Endothelial cell of umbilical vein (primary cell): Measurements from ENCODE around the gene ADGRD1. TPM values are rescaled to one million over a fixed set of nuclear protein-coding genes. Genes with fewer than 3 reads are reported as not detected.

Source experiments
- BruUV-seq: library from RNA; stranded (reverse); fragments of 400-500 nt; replicated peaks from 2 replicates; lab custom pipeline; 2021; lab: Mats Ljungman, UMichigan
- CTCF ChIA-PET: fragments of 300-600, 350-600 bp; sonication (Branson Sonifier 250); formaldehyde crosslinking; loops from one replicate; lab custom pipeline; 2021; ENCODE audit warnings: antibody characterized with exemption, inconsistent platforms; lab: Charles Lee
- POLR2A ChIA-PET: fragments of 300-600, 350-600 bp; sonication (Branson Sonifier 250); formaldehyde crosslinking; loops from one replicate; lab custom pipeline; 2021; ENCODE audit warnings: antibody characterized with exemption, inconsistent platforms; lab: Charles Lee
- DNase-seq: peaks from one replicate; pipeline ENCODE4 v3.0.0-alpha.2; 2011; ENCODE audit warnings: low read depth, low spot score
- FAIRE-seq: peaks from 2 replicates; lab custom pipeline; 2011; peaks lifted over from hg19 to GRCh38; lab: Jason Lieb, UNC
- H2AFZ ChIP-seq: 2 replicates; pipeline ENCODE4 v1.6.0; 2012; ENCODE audit warnings: low read depth, low read length, control low read depth, inconsistent platforms
- H3K27ac ChIP-seq: 2 replicates; pipeline ENCODE4 v1.5.1; 2011; ENCODE audit warnings: low read depth, mild to moderate bottlenecking, control low read depth, low read length, moderate library complexity; ENCODE audit not compliant: insufficient read depth
- H3K27me3 ChIP-seq, 2 experiments: 2 replicates each; pipeline versions ENCODE4 v1.6.0 to v1.6.1; 2011; ENCODE audit warnings: low read length in 2 of 2, mixed read lengths in 1 of 2; ENCODE audit not compliant: control insufficient read depth in 2 of 2, insufficient read depth in 2 of 2
- H3K36me3 ChIP-seq, 2 experiments: 2 replicates in 1 of 2; 3 replicates in 1 of 2; pipeline ENCODE4 v1.5.1; 2011; ENCODE audit warnings: low read length in 2 of 2, mild to moderate bottlenecking in 1 of 2, moderate library complexity in 1 of 2; ENCODE audit not compliant: control insufficient read depth in 2 of 2, insufficient read depth in 2 of 2; ENCODE audit errors: extremely low read depth in 1 of 2
- H3K4me1 ChIP-seq: 3 replicates; pipeline ENCODE4 v1.5.1; 2011; ENCODE audit warnings: mild to moderate bottlenecking, low read length; ENCODE audit not compliant: control insufficient read depth, insufficient read depth; ENCODE audit errors: extremely low read depth
- H3K4me2 ChIP-seq: 2 replicates; pipeline ENCODE4 v1.6.1; 2011; ENCODE audit warnings: low read length, control low read depth, mixed read lengths; ENCODE audit not compliant: insufficient read depth
- H3K4me3 ChIP-seq, 3 experiments: fragments of 200-600 bp in 1 of 3; sonication (generic), shearing (Covaris generic) in 1 of 3; replicated peaks in 1 of 3; 2 replicates each; pipeline ENCODE4 v1.5.1; 2011 to 2016; ENCODE audit warnings: control low read depth in 3 of 3, low read length in 3 of 3, mild to moderate bottlenecking in 2 of 3, inconsistent platforms in 1 of 3, low read depth in 1 of 3, moderate library complexity in 1 of 3; ENCODE audit not compliant: insufficient read depth in 1 of 3
- H3K79me2 ChIP-seq: 2 replicates; pipeline ENCODE4 v1.6.0; 2012; ENCODE audit warnings: low read length, inconsistent platforms; ENCODE audit not compliant: control insufficient read depth, insufficient read depth
- H3K9ac ChIP-seq: replicated peaks from 2 replicates; pipeline ENCODE3; 2011; ENCODE audit warnings: low read length, control low read depth; ENCODE audit not compliant: insufficient read depth; ENCODE audit errors: extremely low read depth
- H3K9me1 ChIP-seq: replicated peaks from 3 replicates; pipeline ENCODE4 v1.6.0; 2011; ENCODE audit warnings: mild to moderate bottlenecking, low read length; ENCODE audit not compliant: control insufficient read depth, insufficient read depth; ENCODE audit errors: extremely low read depth
- H3K9me3 ChIP-seq: replicated peaks from 2 replicates; pipeline ENCODE4 v1.5.1; 2012; ENCODE audit warnings: low read length, inconsistent platforms; ENCODE audit not compliant: control insufficient read depth, insufficient read depth
- H4K20me1 ChIP-seq: replicated peaks from 2 replicates; pipeline ENCODE3; 2011; ENCODE audit warnings: mild to moderate bottlenecking, low read length; ENCODE audit not compliant: control insufficient read depth, insufficient read depth; ENCODE audit errors: extremely low read depth
- EZH2 ChIP-seq: IDR thresholded peaks from 2 replicates; pipeline ENCODE4 v1.6.1; 2012; ENCODE audit warnings: borderline replicate concordance, low read depth, mild to moderate bottlenecking, moderate library complexity, low read length, inconsistent platforms; ENCODE audit not compliant: severe bottlenecking
- FOS ChIP-seq: IDR thresholded peaks from 2 replicates; pipeline ENCODE4 v1.6.1; 2011; ENCODE audit warnings: mild to moderate bottlenecking, low read length, moderate library complexity, borderline replicate concordance; ENCODE audit not compliant: insufficient read depth
- GATA2 ChIP-seq: IDR thresholded peaks from 2 replicates; pipeline ENCODE4 v1.7.0; 2011; ENCODE audit warnings: low read depth, mild to moderate bottlenecking, moderate library complexity, mixed read lengths, low read length; ENCODE audit not compliant: insufficient read length, insufficient read depth
- JUN ChIP-seq: IDR thresholded peaks from 2 replicates; pipeline ENCODE4 v1.6.1; 2011; ENCODE audit warnings: borderline replicate concordance, low read depth; ENCODE audit not compliant: insufficient read length, insufficient read depth
- MYC ChIP-seq: IDR thresholded peaks from one replicate; pipeline ENCODE4 v1.6.1; 2011; ENCODE audit warnings: mild to moderate bottlenecking, low read depth, low read length
- POLR2A ChIP-seq: IDR thresholded peaks from 2 replicates; pipeline ENCODE4 v1.6.1; 2012; ENCODE audit warnings: low read depth, mild to moderate bottlenecking, control low read depth, low read length
- POLR2AphosphoS5 ChIP-seq: IDR thresholded peaks from 2 replicates; pipeline ENCODE4 v1.6.1; 2012; ENCODE audit warnings: low read depth, mild to moderate bottlenecking, control low read depth, low read length, moderate library complexity; ENCODE audit not compliant: insufficient read depth
- dilution Hi-C: fragments of 300-500 bp; cut with MboI; formaldehyde crosslinking; loops from one replicate; pipeline ENCODE4 v1.15.0; 2019; ENCODE audit warnings: low sequenced_read_pairs; ENCODE audit not compliant: extremely low pct_ligation_motif_present
- intact Hi-C: fragments of 100-400 bp; cut with micrococcal nuclease; formaldehyde crosslinking; loops from one replicate; pipeline ENCODE4 v1.10.0; 2022
- polyA plus RNA-seq, 4 experiments: library from polyadenylated mRNA; depleted of rRNA in 3 of 4; stranded (reverse) in 3 of 4; unstranded in 1 of 4; fragments of >200 nt; gene quantifications; 2 replicates each; pipeline versions ENCODE4 v1.2.1 to v1.2.3, GENCODE V29; 2011 to 2012; ENCODE audit warnings: missing spikeins in 1 of 4
- total RNA-seq: library from RNA; stranded (reverse); gene quantifications from 2 replicates; pipeline ENCODE4 v1.2.3, GENCODE V29; 2021
- TF ChIP-seq, protein P1 (sequence below): IDR thresholded peaks from 2 replicates; pipeline ENCODE4 v1.6.1; 2011; ENCODE audit not compliant: insufficient read depth, insufficient read length
- TF ChIP-seq, protein P2 (sequence below), 2 donors: IDR thresholded peaks; 1 replicate in 1 of 2; 2 replicates in 1 of 2; pipeline ENCODE4 v1.5.1; 2011; ENCODE audit warnings: low read length in 2 of 2, mild to moderate bottlenecking in 2 of 2, moderate library complexity in 2 of 2, control low read depth in 1 of 2, inconsistent platforms in 1 of 2, low read depth in 1 of 2; ENCODE audit not compliant: insufficient read depth in 1 of 2; ENCODE audit errors: extremely low read depth in 1 of 2

The ADGRD1 gene
- total and polyA plus RNA-seq, 2 donors (not counting 3 experiments of a cell fraction or from before 2014, with no cell fraction given) = 0.07 TPM; not detected in 1

DNA sequence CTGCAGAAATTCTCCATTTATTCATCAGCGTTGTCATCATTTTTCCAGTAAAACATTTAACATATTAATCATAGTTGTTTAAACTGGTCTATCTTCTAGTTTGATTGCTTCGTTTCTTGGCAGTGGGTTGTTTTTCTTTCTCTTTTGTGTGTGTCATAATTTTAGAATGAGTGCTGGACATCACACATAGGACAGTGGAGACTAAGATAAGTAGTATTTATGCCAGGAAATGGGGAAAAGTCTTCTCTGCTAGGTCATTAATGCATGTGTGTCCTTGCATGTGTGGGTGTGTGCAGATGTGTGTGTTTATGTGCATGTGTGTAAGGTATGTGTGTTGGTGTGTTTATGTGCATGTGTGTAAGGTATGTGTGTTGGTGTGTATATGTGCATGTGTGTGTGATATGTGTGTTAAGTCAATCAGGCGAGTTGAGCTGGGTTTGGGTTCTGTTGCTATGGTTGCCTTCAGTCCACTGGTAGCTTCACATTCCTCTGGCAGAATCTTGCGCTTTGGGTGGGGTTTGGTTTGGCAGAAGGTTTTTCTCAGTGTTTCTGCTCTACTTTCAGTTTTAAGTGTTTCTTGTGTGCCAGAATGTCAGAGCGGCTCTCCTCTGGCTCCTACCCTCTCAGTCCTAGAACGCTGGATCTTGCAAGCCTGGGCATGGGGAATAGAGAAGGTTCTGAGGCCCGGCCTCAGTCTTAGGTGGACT, 7.8 kb upstream of the ADGRD1 start:
- dilution Hi-C loops (no loop called here), intact Hi-C loops (no loop called here)
- no peak overlapping the region for H3K4me3 ChIP-seq
- DNase-seq (no peak), FAIRE-seq (no peak)
- no peaks in the 10 kb centered on the region for H3K9me1 ChIP-seq
- no peaks in the 10 kb centered on the region for H3K27me3 ChIP-seq
- no peaks in the 10 kb centered on the region for H3K79me2 ChIP-seq
- H3K36me3 ChIP-seq = no peaks in the 10 kb centered on the region
- no TSS peak for BruUV-seq
- H4K20me1 ChIP-seq = no peaks in the 10 kb centered on the region
- H3K9ac ChIP-seq = no peak overlapping the region
- H2AFZ ChIP-seq = no peak overlapping the region
- no peaks in the 10 kb centered on the region for H3K9me3 ChIP-seq
- ChIA-PET POLR2A (no interaction called here), CTCF (no interaction called here)
- TF ChIP-seq, protein P1, sequence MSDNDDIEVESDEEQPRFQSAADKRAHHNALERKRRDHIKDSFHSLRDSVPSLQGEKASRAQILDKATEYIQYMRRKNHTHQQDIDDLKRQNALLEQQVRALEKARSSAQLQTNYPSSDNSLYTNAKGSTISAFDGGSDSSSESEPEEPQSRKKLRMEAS = no peak
- TF ChIP-seq POLR2AphosphoS5 = no peak
- TF ChIP-seq, protein P2, sequence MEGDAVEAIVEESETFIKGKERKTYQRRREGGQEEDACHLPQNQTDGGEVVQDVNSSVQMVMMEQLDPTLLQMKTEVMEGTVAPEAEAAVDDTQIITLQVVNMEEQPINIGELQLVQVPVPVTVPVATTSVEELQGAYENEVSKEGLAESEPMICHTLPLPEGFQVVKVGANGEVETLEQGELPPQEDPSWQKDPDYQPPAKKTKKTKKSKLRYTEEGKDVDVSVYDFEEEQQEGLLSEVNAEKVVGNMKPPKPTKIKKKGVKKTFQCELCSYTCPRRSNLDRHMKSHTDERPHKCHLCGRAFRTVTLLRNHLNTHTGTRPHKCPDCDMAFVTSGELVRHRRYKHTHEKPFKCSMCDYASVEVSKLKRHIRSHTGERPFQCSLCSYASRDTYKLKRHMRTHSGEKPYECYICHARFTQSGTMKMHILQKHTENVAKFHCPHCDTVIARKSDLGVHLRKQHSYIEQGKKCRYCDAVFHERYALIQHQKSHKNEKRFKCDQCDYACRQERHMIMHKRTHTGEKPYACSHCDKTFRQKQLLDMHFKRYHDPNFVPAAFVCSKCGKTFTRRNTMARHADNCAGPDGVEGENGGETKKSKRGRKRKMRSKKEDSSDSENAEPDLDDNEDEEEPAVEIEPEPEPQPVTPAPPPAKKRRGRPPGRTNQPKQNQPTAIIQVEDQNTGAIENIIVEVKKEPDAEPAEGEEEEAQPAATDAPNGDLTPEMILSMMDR (IDR thresholded peaks at IDR 0.05; ENCODE audit: extremely low read depth in 1 of 2, insufficient read depth in 1 of 2, low read depth in 1 of 2, low read length in 2 of 2) = no peak
- TF ChIP-seq EZH2 = no peak
- no peak for TF ChIP-seq JUN
- no peak for TF ChIP-seq FOS
- TF ChIP-seq GATA2 = no peak
- TF ChIP-seq POLR2A = no peak
- TF ChIP-seq MYC = no peak
- no peak overlapping the region for H3K4me2 ChIP-seq
- no peaks in the 10 kb centered on the region for H3K4me1 ChIP-seq
- H3K27ac ChIP-seq = no peak overlapping the region
